SK-N-SH treated with all-trans-retinoic acid at 6 μM for 48 hours (cell line): Measurements from ENCODE around the gene PRKG1.

Experiments
- GLIS3 ChIP-seq: fragments of 250-450 bp; sonication (Bioruptor Pico); IDR thresholded peaks from 2 replicates; pipeline ENCODE4 v1.5.0; 2020; ENCODE audit warnings: mild to moderate bottlenecking, moderate library complexity
- PATZ1 ChIP-seq: fragments of 250-450 bp; sonication (Bioruptor Pico); IDR thresholded peaks from 2 replicates; pipeline ENCODE4 v1.8.0; 2020; ENCODE audit warnings: mild to moderate bottlenecking, moderate library complexity, borderline replicate concordance

GRCh38 chr10:51313773-51314478 is 239.6 kb downstream of the PRKG1 start:
- TF ChIP-seq GLIS3 (CRISPR knock-in tag): no peak
- TF ChIP-seq PATZ1: no peak
